Measurements from ENCODE around the gene HSD17B2.

DNA sequence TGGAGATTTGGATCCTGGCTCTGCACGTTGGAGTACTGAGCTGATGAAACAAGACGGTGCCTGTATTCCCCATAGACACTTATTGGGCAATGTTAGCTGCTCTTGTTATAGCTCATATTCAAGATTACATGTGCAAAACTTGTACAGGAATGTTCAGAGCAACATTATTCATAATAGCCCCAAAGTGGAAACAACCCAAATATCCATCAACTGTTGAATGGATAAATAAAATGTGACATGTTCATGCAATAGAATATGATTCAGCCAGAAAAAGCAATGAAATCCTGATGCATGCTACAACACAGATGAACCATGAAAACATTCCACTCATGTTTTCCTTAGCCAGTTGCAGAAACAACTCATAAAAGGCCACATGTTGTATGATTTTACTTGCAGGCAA is 18.1 kb upstream of the HSD17B2 start:
- TF ChIP-seq, protein P1, sequence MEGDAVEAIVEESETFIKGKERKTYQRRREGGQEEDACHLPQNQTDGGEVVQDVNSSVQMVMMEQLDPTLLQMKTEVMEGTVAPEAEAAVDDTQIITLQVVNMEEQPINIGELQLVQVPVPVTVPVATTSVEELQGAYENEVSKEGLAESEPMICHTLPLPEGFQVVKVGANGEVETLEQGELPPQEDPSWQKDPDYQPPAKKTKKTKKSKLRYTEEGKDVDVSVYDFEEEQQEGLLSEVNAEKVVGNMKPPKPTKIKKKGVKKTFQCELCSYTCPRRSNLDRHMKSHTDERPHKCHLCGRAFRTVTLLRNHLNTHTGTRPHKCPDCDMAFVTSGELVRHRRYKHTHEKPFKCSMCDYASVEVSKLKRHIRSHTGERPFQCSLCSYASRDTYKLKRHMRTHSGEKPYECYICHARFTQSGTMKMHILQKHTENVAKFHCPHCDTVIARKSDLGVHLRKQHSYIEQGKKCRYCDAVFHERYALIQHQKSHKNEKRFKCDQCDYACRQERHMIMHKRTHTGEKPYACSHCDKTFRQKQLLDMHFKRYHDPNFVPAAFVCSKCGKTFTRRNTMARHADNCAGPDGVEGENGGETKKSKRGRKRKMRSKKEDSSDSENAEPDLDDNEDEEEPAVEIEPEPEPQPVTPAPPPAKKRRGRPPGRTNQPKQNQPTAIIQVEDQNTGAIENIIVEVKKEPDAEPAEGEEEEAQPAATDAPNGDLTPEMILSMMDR (IDR thresholded peaks at IDR 0.05), result no peak
- no peak for TF ChIP-seq ZFX (IDR thresholded peaks at IDR 0.05; ENCODE audit: borderline replicate concordance)

Data from 22Rv1 (cell line).